ENCODE data around the gene KRT9.
"Not testable (repeated sequence)": the region's sequence is repeated elsewhere in the genome, so short reads cannot be mapped to it uniquely, and the experiment has no call there.

The KRT9 gene

GRCh38 chr17:41600318-41600717 is 28.5 kb upstream of the KRT9 start:
- DNase-seq = no peak

GRCh38 chr17:41599680-41600079 is 27.8 kb upstream of the KRT9 start:
- DNase-seq = no peak

DNA sequence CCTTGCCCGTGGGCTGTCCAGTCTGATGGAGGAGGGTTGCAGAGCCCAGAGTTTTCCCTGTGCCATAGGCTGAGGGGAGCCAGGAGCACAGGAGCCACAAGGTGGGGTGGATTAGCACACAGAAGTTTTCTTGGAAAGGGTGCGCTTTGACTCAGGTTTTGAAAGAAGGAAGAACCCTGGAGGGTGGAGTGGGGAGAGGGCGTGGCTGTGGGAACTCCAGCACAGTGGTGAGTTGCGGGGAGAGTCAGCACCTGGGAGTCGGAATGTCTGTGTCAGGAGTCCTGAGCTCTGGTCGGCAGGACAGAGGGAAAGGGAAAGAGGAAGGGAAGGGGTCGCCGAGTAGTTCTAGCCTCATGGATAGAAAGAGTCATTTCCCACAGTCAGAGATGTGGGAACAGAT is 23.7 kb upstream of the KRT9 start:
- DNase-seq = no peak

- no peak for DNase-seq
Measured at GRCh38 chr17:41594363-41594915, 22.6 kb upstream of the KRT9 start.

GRCh38 chr17:41593306-41593981 is 21.6 kb upstream of the KRT9 start:
- no peak for DNase-seq

DNA sequence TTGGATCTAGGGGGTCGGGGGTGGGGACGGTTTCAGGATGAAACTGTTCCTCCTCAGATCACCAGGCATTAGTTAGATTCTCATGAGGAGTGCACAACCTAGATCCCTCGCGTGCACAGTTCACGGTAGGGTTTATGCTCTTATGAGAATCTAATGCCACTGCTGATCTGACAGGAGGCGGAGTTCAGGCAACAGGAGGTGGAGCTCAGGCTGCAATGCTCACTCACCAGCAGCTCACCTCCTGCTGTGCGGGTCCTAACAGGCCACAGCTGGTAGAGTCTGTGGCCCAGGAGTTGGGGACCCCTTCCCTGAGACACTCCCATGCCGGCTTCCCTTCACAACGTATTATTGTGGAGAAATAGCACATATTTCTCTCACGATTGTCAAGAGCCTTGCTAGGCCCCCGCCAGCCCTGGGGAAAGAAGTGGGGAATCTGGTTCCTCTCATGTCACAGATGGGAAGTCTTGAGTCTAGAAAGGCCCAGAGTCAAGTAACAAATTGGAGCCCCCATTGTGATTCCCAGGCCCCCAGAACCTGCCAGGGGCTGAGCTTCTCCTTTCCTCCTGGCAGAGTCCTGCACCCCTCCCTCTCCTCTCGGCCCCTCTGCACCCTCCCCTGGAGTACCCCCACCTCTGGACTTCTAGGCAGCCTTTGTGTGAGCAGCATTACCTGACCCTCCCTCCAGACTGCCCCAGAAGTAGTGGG is 20.9 kb upstream of the KRT9 start:
- no peak for DNase-seq

- DNase-seq = no peak
Measured at GRCh38 chr17:41589301-41589700, 17.4 kb upstream of the KRT9 start.

- DNase-seq = no peak
Measured at GRCh38 chr17:41588126-41588810, 16.4 kb upstream of the KRT9 start.

GRCh38 chr17:41586863-41587495 is 15.1 kb upstream of the KRT9 start, which contains the start of gene KRT14:
Gene KRT14 (minus strand): TSS chr17:41586895. CDS start chr17:41586834, 61 bp downstream.
- DNase-seq = no peak

GRCh38 chr17:41585301-41586056 is 13.6 kb upstream of the KRT9 start:
- DNase-seq = no peak

DNA sequence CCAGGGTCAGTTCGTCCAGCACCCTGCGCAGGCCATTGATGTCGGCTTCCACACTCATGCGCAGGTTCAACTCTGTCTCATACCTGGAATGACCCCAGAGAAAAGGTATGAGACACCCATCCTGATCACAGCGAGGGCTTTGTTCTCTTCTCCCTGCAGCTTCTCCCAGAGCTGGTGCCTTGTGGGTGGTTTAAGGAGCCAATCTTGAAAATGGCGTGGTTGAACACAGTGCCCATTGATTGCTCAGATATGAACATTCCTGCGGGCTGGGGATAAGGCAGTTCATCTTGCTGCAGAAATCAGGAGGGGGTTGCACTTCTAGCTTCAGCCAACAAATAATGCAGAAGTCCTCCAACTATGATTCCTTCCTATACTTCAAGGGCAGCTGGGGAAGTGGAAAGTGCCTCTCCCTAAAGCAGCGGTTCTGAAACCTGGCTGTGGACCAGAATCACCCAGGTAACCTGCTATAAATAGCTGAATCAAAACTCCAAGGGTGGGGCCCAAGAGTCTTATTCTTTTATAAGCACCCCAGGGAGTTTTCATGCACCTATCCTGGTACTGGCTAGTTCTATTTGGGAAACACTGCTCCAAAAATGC is 12.6 kb upstream of the KRT9 start:
- DNase-seq = not testable (repeated sequence)

DNA sequence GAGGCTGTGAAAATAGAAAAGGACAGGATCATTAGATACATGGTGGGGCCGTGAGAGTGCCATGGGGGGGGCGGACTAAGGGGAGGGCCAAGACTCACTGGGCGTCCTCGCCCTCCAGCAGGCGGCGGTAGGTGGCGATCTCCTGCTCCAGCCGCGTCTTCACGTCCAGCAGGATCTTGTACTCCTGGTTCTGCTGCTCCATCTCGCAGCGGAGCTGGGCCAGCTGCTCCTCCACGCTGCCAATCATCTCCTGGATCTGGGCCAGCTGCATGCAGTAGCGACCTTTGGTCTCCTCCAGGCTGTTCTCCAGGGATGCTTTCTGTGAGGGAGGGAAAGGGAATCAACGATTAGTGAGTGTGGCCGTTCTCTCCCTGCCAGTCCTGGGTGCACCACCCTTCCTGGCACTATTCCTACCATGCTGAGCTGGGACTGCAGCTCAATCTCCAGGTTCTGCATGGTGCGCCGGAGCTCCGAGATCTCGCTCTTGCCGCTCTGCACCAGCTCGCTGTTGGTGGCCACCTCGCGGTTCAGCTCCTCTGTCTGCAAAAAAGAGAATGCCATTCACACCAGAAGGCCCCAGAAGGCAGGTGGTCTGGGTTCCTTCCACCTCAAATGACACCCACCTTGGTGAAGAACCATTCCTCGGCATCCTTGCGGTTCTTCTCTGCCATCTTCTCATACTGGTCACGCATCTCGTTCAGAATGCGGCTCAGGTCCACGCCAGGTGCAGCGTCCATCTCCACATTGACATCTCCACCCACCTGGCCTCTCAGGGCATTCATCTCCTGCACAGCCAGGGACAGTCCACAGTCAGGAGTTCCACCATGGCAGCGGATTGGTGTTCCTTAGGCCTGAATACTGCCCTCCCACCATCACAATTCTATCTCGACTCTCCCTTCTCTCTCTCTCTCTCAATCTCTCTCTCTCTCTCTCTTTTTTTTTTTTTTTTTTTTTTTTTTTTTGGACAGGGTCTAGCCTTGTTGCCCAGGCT is 11.6 kb upstream of the KRT9 start:
- no peak for DNase-seq

- not testable (repeated sequence) for DNase-seq
Measured at GRCh38 chr17:41582061-41582968, 10.5 kb upstream of the KRT9 start.

- DNase-seq = no peak
Measured at GRCh38 chr17:41581366-41582060, 9.7 kb upstream of the KRT9 start.

- DNase-seq = no peak
Measured at GRCh38 chr17:41580687-41581365, 9.0 kb upstream of the KRT9 start.

DNA sequence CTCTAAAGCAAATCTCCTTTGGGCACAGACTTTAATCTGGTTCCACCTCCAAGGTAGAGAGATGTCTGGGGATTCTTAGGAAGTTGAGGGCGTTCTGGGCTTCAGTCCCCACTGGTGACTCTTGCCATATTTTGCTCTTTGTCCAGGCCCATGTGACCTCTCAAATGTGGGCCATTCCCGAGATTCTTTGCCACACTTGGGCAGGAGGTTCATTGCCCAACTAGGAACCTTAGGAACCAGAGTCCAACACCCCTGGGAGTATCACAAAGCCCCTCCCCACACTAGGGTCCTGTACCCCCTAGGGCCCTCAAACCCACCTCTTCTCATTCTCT is 8.4 kb upstream of the KRT9 start:
- no peak for DNase-seq

- peak; percentile 39 to 69 (median 67) for DNase-seq
Measured at GRCh38 chr17:41579484-41580243, 7.8 kb upstream of the KRT9 start.

DNA sequence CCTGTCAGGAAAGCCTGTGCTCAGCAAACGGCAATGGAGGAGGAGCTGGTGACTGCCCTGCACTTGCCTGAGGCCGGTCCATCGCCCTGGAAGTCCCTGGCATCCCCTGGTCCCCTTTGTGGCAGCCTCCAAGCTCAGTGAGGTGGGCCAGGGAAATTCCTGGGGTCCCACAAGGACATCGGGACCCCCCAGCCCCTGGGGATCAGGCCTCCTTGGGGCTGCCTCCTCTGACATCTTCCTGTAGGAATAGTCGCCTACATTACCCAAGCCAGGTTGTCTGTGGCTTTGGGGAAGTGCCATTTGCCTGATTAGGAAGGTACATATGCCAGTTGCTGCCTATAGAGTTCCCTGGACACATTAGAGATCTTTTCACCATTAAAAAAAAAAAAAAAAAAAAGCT is 7.1 kb upstream of the KRT9 start:
- no peak for DNase-seq
